Kidney capillary endothelial cell (primary cell): Measurements from ENCODE around the gene VPS29.

ENCODE experiments used
- DNase-seq: peaks from one replicate; pipeline ENCODE4 v3.0.0-alpha.2; 2018; ENCODE audit warnings: low spot score

VPS29 gene

DNA sequence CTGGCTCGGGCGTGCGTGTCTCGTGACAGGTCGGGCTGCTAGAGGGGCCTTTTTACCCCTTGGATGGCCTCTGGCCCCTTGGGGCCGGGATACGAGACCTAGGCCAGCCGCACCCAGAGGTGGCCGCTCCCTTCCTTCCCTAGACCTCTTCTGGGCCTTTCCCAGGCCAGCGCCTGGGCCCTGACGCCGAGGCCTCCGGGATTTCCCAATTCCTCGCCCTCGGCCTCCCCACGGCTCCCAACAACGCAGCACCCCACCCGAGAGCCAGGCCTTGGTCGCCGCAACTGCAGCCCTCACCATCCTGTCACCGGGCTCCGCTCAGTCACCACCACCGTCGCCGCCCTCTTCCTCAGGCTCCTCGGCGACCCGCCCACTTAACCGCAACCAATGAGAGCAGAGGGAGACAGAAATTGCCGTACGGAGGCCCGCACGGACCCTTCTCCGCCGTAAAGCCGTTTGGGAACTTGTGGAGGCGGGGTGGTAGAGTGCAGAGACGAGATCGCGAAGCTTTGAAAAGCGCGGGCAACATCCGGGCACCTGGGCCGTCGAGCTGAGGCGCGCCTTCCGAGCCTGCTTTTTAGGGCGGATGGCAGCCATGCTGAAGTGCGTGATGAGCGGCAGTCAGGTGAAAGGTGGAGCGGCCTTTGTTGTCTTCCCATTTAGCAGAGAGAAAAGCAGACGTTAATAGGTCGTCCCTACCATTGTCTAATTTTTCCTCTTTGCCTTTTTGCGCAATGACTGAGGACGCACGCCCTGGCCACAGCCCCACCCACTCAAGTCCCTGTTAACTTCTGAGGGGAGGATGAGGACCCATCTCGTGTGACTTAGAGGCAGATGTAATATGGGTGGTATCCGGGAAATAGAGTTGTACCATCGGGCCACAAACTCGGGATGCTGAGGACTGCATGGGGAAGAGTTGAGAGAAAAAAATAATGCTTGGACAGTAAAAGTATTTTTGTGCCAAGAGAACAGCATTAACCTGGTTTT, at the start of gene VPS29, which contains the start of gene RAD9B:
Gene VPS29, minus strand, starts transcription at position 360 of the 987 bp plus-strand sequence. Its CDS starts 60 bp downstream, at position 300.
Gene RAD9B, plus strand, starts transcription at position 580 of the 987 bp plus-strand sequence. Its CDS starts 7 bp downstream, at position 587.
- peak; percentile 99 for DNase-seq

- DNase-seq: no peak
Measured at GRCh38 chr12:110550981-110551380, 49.1 kb upstream of the VPS29 start.

DNA sequence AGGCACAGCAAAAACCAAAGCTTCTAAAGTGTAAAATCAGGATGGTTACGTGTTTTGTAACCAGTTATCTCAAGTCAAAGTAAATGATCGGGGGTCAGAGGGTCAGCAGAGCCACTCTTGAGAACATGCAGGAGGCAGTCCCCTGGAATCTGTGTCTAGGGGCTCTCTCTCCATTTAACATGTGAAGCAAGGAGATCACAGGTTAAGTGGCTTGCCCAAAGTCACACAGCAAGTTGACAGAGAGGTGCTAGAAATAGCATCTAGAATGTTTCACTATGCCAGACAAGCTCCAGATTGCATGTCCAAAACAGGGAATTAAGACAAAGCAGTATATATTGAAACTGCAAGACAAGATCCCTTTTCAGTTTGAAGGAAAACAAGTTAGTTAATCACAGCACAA, 47.8 kb upstream of the VPS29 start:
- DNase-seq: no peak

DNA sequence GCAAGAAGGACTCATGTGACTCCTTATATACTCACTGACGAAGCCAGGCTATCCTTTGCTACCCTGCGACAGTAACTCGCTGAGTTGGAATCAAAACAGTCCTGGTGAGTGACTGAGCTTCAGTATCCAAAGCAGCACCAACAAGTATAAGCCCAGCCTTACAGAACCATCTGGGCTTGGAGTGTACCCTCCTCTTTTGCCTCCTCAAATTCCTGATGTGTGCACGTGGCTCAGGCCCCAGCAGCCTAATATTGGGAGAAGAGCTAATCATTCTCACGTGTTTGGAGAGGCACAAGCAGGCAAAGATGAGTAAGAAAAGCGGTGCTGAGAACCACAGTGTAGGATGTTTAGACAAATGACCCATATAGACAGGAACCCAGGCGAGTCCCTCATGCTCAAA, 46.8 kb upstream of the VPS29 start:
- no peak for DNase-seq

DNA sequence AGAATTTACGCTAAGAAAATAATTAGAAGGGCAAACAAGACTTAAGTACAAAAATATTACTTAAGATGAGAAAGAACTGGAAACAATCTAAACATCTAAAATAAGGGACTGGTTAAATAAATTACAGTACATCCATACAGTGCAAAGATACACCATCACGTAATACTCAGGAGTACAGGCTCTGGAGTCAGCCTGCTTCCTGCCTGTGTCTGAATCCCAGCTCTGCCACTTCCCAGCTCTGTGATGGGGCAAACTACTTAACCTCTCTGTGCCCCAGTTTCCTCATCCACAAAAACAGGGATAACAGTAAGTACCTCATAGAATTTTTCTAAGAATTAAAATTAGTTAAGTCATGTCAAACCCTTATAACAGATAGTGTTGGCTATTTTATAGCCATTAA, 45.2 kb upstream of the VPS29 start:
- DNase-seq: no peak

DNA sequence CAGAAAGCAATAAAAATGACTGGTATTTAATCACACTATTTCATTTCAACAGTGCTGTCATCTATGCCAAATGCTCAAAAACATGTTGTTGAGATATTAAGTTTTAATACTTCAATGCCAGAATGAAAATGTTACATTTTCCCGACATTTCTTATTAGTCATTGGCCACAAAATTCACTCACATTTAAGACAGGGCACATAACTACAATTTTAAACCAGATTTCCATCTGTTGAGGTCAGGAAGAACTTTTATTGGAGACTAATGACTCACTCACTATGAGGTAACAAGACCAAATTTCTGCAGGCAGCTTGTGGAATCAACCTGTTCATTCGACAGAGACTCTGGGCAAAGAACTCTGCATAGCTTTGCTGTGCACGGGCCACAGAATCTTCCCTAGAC, 44.4 kb upstream of the VPS29 start:
- peak; percentile 52 for DNase-seq

- no peak for DNase-seq
Measured at GRCh38 chr12:110545812-110546211, 43.9 kb upstream of the VPS29 start.

DNA sequence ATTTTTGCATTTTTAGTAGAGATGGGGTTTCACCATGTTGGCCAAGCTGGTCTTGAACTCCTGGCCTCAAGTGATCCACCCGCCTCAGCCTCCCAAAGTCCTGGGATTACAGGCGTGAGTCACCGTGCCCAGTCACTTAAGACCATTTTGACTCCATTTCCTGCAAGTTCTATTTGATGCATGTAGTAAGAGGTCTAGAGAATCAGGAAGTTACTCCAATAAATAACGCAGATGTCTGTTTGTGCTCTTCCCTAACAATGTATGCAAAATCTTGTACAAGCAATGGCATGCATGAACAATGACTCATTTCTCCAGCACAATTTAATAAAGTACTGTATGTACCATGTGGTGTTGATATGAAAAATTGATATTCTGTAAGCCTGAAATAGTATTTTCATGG, 43.3 kb upstream of the VPS29 start:
- peak; percentile 97 for DNase-seq

DNA sequence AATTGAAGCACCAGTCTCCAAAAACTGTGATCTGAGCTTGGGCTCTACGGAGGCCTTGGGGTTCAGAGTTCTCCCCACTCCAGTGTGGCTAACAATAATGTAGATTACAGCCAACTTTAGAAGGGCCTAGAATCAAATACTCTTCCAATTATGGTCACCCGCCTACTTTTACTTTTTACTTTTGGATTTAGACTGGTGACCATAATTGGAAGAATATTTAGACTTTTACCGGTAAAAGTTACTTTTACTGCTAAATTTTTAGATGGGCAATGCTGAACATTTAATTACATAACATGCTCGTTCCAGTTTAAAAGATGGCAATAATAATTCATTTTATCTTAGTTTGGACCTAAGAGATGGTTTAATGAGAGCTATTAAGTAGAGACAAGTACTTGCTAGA, 42.1 kb upstream of the VPS29 start:
- no peak for DNase-seq

- DNase-seq: no peak
Measured at GRCh38 chr12:110543252-110543959, 41.5 kb upstream of the VPS29 start.

GRCh38 chr12:110540048-110540447, 38.1 kb upstream of the VPS29 start:
- DNase-seq: no peak

GRCh38 chr12:110538869-110539622, 37.1 kb upstream of the VPS29 start:
- no peak for DNase-seq

GRCh38 chr12:110537605-110538409, 35.9 kb upstream of the VPS29 start:
- no peak for DNase-seq

DNA sequence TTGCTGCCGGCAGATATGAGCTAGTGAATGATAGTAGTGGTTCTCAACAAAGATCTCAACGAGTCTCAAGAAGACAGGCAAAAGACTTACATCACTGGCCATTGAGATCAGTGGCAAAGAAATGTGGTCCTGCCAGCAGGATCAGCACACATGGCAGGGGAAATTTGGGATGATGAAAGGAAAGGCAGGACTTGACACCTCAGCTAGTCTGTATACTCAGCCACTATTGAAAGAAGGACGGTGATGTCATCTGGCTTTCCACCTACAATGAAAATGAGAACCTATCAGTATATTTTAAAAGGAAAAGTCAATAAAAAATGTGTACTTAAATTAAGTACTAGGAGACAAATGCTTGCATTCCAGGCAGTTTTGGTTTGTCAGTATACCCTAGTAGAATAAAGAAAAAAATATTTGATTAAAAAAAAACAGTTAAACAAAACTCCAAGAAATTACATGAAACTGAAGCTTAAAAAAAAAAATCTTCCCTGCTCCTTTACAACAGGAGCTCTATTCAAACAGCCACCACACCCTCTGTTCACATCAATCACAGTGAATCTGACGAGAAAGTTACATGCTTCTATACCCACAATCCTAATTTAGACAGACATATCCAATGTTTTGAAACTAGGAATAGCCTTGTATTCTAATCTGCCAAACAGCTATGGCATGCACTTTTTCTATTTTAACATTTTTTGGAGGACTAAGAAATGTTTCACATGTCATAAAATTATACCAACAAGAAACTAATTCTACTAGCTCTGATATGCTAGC, 35.1 kb upstream of the VPS29 start:
- no peak for DNase-seq

DNA sequence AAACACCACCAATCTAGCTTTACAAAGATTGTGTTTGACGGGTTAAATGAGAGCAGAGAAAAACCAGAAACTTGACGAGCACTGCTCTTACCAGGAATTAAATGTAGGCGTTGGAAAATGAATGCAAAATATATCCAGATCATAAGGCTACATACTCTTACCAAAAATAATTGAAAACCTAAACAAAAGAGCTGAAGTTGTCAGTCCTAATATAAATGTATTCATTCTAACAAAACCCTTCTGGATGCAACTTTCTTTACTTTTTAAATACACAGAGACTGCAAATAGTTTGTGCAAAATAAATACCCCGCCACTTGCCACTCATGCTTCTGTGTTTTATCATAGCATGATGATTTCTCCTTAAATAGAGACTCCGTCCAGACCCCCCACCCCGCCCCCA, 32.9 kb upstream of the VPS29 start:
- no peak for DNase-seq

DNA sequence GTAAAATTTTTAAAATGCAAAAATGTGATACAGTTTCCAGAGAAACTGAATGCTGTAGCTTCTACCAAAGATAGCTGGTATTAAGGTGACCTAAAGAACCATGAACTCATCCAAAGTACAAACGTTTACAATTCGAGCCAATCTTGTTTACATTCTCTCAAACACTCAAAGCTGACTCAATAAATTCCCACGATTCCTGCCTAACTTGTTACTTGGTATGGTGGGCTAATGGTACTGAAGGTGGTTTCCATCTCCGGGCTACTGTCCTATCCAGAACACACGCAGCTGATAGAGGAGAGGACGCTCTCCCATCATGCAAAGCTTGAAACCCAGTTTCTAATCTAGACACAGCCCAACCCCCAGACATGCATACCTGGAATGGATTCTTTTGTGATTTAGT, 31.7 kb upstream of the VPS29 start:
- DNase-seq: no peak

- no peak for DNase-seq
Measured at GRCh38 chr12:110532644-110533043, 30.7 kb upstream of the VPS29 start.

DNA sequence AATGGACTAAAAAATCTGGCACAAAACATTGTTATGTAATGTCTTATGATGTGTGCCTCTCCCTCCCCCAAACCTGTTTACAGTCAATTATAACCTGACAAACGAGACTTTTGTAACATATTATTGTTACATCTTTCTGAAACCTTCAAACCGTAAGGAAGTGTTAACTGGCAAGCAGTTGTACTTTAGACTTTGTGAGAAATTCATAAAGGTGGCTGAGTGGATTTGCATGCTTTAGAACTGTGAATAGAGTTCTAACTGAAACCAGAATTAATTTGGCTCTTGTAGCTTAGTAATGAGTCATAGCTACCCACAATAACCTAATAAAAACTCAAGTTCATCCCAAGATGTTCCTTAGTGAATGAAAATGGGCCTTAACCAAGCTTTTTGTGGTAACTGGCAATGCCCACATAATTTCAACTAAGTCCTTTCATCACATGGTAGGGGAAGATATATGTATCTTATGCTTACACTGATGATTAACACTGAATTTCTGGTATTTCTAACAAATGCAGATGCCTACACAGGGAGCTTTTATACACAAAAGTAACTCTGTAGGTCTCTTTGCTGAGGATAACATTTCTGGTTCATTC, 29.9 kb upstream of the VPS29 start:
- no peak for DNase-seq

DNA sequence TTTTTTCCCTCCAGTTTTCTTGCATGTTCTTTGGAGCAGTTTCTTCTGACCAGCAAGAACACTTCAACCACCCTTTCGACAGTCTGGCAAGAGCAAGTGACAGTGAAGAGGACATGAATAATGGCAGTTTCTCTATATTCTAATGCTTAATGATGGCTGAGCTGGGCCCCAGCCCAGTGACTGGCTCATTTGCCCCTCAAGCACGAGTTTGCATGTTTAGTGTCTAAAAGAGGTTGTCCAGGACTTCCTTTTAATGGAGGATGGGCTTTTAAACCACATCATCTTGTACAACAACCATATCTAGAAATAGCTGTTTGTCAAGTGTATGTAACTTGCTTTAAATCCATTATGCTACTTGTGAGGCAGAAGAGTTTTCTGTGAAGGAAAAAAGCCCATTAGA, 28.6 kb upstream of the VPS29 start:
- no peak for DNase-seq

DNA sequence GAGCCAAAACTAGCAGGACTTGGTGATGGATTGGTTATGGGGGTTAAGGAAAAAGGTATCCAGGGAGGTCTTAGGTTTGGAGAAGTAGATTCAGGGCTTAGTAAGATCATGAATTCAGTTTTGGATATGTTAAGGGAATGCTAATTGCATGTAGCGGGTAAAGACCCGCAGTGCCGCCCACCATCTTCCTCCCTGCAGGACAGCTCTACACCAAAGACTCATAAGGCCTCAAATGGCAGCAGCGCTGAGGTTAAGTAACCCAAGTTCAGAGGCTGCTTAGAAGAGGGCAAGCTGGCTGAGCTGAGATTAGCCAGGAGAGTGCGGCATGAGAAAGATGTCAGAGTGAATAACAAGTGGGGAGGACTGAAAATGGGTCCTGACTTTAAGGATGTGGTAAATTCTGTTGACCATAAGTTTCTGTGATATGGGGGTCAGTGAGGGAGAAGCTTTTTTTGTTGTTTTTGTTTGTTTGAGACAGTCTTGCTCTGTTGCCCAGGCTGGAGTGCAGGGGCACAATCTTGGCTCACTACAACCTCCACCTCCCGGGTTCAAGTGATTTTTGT, 26.4 kb upstream of the VPS29 start:
- DNase-seq: no peak
